ENCODE data around the gene FILIP1L.

- TF ChIP-seq CTCF (IDR thresholded peaks at IDR 0.05), result no peak
- no peak for TF ChIP-seq POLR2A (IDR thresholded peaks at IDR 0.05)
Observed at GRCh38 chr3:99899603-99900002, 214.7 kb downstream of the FILIP1L start.

All from heart left ventricle (tissue), 13 donors.